HepG2 (cell line): Measurements from ENCODE around the gene CPVL. TPM values are rescaled to one million over a fixed set of nuclear protein-coding genes. Genes with fewer than 3 reads are reported as not detected.

Experiments used
- ADNP ChIP-seq: sonication (generic); formaldehyde crosslinking; IDR thresholded peaks from 2 replicates; pipeline ENCODE4 v1.4.0; 2020; ENCODE audit warnings: missing genetic modification reagents
- CBX1 ChIP-seq: IDR thresholded peaks from one replicate; pipeline ENCODE4 v1.6.1; 2016; ENCODE audit warnings: antibody characterized with exemption, low read depth
- ERF ChIP-seq: IDR thresholded peaks from 2 replicates; pipeline ENCODE4 v1.6.1; 2018; ENCODE audit warnings: missing biosample characterization, missing genetic modification reagents
- FOXK2 ChIP-seq: fragments of 450-650 bp; IDR thresholded peaks from 2 replicates; pipeline ENCODE4 v1.6.1; 2016
- HOXA5 ChIP-seq: sonication (generic); formaldehyde crosslinking; IDR thresholded peaks from 2 replicates; pipeline ENCODE4 v1.4.0; 2020; ENCODE audit warnings: missing genetic modification reagents
- MAX ChIP-seq: IDR thresholded peaks from 2 replicates; pipeline ENCODE4 v1.6.1; 2012; ENCODE audit warnings: inconsistent platforms
- POLR2G ChIP-seq: fragments of 200-400 bp; formaldehyde crosslinking; IDR thresholded peaks from 2 replicates; pipeline ENCODE4 v1.6.1; 2018; ENCODE audit warnings: mild to moderate bottlenecking, low read depth, low read length, moderate library complexity
- PPARG ChIP-seq: conservative IDR thresholded peaks from 2 replicates; pipeline ENCODE4 v1.6.1; 2016; ENCODE audit warnings: missing biosample characterization, missing genetic modification reagents
- PTBP1 ChIP-seq: fragments of 200-400 bp; formaldehyde crosslinking; IDR thresholded peaks from 2 replicates; pipeline ENCODE4 v1.6.1; 2018; ENCODE audit warnings: low read length, low read depth; ENCODE audit not compliant: poor library complexity, severe bottlenecking
- SIX1 ChIP-seq: sonication (generic); formaldehyde crosslinking; IDR thresholded peaks from 2 replicates; pipeline ENCODE4 v1.4.0; 2020; ENCODE audit warnings: missing genetic modification reagents, borderline replicate concordance
- SMAD9 ChIP-seq: sonication (generic); formaldehyde crosslinking; IDR thresholded peaks from 2 replicates; pipeline ENCODE4 v1.5.1; 2020; ENCODE audit warnings: mild to moderate bottlenecking, missing genetic modification reagents
- TAF1 ChIP-seq: sonication (generic); formaldehyde crosslinking; IDR thresholded peaks from 2 replicates; pipeline ENCODE4 v1.4.0; 2020; ENCODE audit warnings: missing genetic modification reagents
- TEF ChIP-seq: sonication (generic); formaldehyde crosslinking; IDR thresholded peaks from 2 replicates; pipeline ENCODE4 v1.5.0; 2020; ENCODE audit warnings: missing genetic modification reagents
- U2AF2 ChIP-seq: fragments of 200-400 bp; formaldehyde crosslinking; IDR thresholded peaks from 2 replicates; pipeline ENCODE4 v1.6.1; 2017; ENCODE audit warnings: low read depth, mild to moderate bottlenecking, low read length
- ZNF256 ChIP-seq: sonication (generic); formaldehyde crosslinking; conservative IDR thresholded peaks from 2 replicates; pipeline ENCODE4 v1.4.0; 2020; ENCODE audit warnings: missing genetic modification reagents
- ZNF276 ChIP-seq: sonication (generic); formaldehyde crosslinking; IDR thresholded peaks from 2 replicates; pipeline ENCODE4 v1.4.0; 2020; ENCODE audit warnings: mild to moderate bottlenecking, low read depth, missing genetic modification reagents
- ZNF354B ChIP-seq: sonication (generic); formaldehyde crosslinking; IDR thresholded peaks from 2 replicates; pipeline ENCODE4 v1.8.0; 2022; ENCODE audit warnings: mild to moderate bottlenecking, missing genetic modification reagents
- ZNF367 ChIP-seq: sonication (generic); formaldehyde crosslinking; IDR thresholded peaks from 2 replicates; pipeline ENCODE4 v1.4.0; 2020; ENCODE audit warnings: missing genetic modification reagents, borderline replicate concordance
- ZNF451 ChIP-seq: sonication (generic); formaldehyde crosslinking; IDR thresholded peaks from 2 replicates; pipeline ENCODE4 v1.5.0; 2020; ENCODE audit warnings: mild to moderate bottlenecking, missing genetic modification reagents
- ZNF576 ChIP-seq: sonication (generic); formaldehyde crosslinking; IDR thresholded peaks from 2 replicates; pipeline ENCODE4 v1.4.0; 2020; ENCODE audit warnings: mild to moderate bottlenecking, missing genetic modification reagents
- ZNF660 ChIP-seq: sonication (generic); formaldehyde crosslinking; IDR thresholded peaks from 2 replicates; pipeline ENCODE4 v1.5.1; 2020; ENCODE audit warnings: mild to moderate bottlenecking, low read depth, missing genetic modification reagents, borderline replicate concordance
- ZNF709 ChIP-seq: sonication (generic); formaldehyde crosslinking; IDR thresholded peaks from 2 replicates; pipeline ENCODE4 v1.5.0; 2020; ENCODE audit warnings: mild to moderate bottlenecking, missing genetic modification reagents
- ZNF768 ChIP-seq: sonication (generic); formaldehyde crosslinking; IDR thresholded peaks from 2 replicates; pipeline ENCODE4 v1.4.0; 2020; ENCODE audit warnings: missing genetic modification reagents
- polyA plus RNA-seq, 8 experiments: library from polyadenylated mRNA; depleted of rRNA in 3 of 8; stranded (reverse) in 7 of 8; unstranded in 1 of 8; fragments of >200 nt; fragmentation: Illumina TruSeq in 4 of 8; extraction: Trizol in 4 of 8; gene quantifications; 2 replicates each; pipeline versions ENCODE4 v1.2.1 to v1.2.3, GENCODE V29; 2011 to 2016; ENCODE audit warnings: low read depth in 4 of 8, missing spikeins in 1 of 8, mixed read lengths in 1 of 8; ENCODE audit not compliant: insufficient read depth in 1 of 8
- total RNA-seq, 5 experiments: library from RNA; depleted of rRNA; stranded (reverse); fragments of >200 nt; fragmentation: Illumina TruSeq; extraction: Trizol; gene quantifications; 2 replicates each; pipeline ENCODE4 v1.2.3, GENCODE V29; 2016; ENCODE audit warnings: low read depth in 1 of 5
- TF ChIP-seq, protein P1 (sequence below): sonication (generic); formaldehyde crosslinking; IDR thresholded peaks from 2 replicates; pipeline ENCODE4 v1.4.0; 2020; ENCODE audit warnings: missing genetic modification reagents

The CPVL gene
- total and polyA plus RNA-seq, 2 of the 13 experiments (the other 11 are each of a cell fraction or from before 2014, with no cell fraction given): 59.2 to 294 TPM

- TF ChIP-seq ZNF367 (CRISPR knock-in tag) (no peak), ADNP (CRISPR knock-in tag) (no peak), SIX1 (peak; percentile 74; the same call in 1 of the 2 replicates), POLR2G (no peak), TEF (CRISPR knock-in tag) (no peak), PPARG (0 out of 2 replicates have a peak, but pooled peaks have one; percentile 49), FOXK2 (no peak), SMAD9 (CRISPR knock-in tag) (no peak), ERF (CRISPR knock-in tag) (no peak), ZNF660 (no peak), ZNF256 (CRISPR knock-in tag) (no peak), MAX (peak; percentile 33), ZNF451 (CRISPR knock-in tag) (no peak), ZNF354B (CRISPR knock-in tag) (no peak), ZNF276 (CRISPR knock-in tag) (no peak), U2AF2 (no peak), TAF1 (CRISPR knock-in tag) (no peak), CBX1 (no peak), HOXA5 (peak; percentile 98), PTBP1 (no peak), ZNF709 (CRISPR knock-in tag) (no peak), ZNF576 (CRISPR knock-in tag) (no peak), ZNF768 (CRISPR knock-in tag) (no peak)
- TF ChIP-seq, protein P1, sequence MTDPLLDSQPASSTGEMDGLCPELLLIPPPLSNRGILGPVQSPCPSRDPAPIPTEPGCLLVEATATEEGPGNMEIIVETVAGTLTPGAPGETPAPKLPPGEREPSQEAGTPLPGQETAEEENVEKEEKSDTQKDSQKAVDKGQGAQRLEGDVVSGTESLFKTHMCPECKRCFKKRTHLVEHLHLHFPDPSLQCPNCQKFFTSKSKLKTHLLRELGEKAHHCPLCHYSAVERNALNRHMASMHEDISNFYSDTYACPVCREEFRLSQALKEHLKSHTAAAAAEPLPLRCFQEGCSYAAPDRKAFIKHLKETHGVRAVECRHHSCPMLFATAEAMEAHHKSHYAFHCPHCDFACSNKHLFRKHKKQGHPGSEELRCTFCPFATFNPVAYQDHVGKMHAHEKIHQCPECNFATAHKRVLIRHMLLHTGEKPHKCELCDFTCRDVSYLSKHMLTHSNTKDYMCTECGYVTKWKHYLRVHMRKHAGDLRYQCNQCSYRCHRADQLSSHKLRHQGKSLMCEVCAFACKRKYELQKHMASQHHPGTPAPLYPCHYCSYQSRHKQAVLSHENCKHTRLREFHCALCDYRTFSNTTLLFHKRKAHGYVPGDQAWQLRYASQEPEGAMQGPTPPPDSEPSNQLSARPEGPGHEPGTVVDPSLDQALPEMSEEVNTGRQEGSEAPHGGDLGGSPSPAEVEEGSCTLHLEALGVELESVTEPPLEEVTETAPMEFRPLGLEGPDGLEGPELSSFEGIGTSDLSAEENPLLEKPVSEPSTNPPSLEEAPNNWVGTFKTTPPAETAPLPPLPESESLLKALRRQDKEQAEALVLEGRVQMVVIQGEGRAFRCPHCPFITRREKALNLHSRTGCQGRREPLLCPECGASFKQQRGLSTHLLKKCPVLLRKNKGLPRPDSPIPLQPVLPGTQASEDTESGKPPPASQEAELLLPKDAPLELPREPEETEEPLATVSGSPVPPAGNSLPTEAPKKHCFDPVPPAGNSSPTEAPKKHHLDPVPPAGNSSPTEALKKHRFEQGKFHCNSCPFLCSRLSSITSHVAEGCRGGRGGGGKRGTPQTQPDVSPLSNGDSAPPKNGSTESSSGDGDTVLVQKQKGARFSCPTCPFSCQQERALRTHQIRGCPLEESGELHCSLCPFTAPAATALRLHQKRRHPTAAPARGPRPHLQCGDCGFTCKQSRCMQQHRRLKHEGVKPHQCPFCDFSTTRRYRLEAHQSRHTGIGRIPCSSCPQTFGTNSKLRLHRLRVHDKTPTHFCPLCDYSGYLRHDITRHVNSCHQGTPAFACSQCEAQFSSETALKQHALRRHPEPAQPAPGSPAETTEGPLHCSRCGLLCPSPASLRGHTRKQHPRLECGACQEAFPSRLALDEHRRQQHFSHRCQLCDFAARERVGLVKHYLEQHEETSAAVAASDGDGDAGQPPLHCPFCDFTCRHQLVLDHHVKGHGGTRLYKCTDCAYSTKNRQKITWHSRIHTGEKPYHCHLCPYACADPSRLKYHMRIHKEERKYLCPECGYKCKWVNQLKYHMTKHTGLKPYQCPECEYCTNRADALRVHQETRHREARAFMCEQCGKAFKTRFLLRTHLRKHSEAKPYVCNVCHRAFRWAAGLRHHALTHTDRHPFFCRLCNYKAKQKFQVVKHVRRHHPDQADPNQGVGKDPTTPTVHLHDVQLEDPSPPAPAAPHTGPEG (CRISPR knock-in tag): peak; percentile 82; the same call in 1 of the 2 replicates
Observed at GRCh38 chr7:29190349-29191045, 44.2 kb upstream of the CPVL start (continued).
